HG02885 (cell line): ENCODE results near the gene FNDC10.

ENCODE experiments used
- ATAC-seq: cut with Tn5 transposase; IDR thresholded peaks from one replicate; pipeline ENCODE4 v1.9.1; 2021; ENCODE audit warnings: mild to moderate bottlenecking; ENCODE audit not compliant: unreplicated experiment, poor library complexity

The FNDC10 gene

DNA sequence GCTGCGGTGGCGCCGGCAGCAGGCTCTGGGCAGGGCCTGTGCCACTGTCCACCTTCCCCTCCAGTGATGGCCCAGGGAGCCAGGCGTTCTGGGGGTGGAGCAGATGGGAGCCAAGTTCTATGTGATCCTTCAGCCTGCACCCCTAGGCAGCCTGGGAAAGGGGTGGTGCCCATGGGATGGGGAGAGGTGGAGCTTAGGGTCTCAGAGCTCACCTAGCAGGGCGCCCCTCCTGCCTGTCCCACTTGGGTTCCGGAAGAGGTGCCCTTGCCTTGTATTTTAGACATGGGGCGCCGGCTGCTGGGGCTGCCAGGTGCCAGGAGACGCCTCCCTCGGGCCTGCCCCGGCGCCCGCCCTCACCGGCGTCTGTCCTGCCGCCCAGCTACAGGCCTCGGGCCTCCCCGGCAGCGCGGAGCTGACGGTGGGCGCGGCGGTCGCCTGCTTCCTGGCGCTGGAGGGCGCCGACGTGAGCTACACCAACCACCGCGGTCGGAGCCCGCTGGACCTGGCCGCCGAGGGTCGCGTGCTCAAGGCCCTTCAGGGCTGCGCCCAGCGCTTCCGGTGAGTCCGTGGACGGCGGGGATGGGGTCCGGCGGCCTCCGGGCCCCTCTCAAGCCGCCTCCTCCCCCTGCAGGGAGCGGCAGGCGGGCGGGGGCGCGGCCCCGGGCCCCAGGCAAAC lies 29.0 kb upstream of the FNDC10 start:
- ATAC-seq: no peak

DNA sequence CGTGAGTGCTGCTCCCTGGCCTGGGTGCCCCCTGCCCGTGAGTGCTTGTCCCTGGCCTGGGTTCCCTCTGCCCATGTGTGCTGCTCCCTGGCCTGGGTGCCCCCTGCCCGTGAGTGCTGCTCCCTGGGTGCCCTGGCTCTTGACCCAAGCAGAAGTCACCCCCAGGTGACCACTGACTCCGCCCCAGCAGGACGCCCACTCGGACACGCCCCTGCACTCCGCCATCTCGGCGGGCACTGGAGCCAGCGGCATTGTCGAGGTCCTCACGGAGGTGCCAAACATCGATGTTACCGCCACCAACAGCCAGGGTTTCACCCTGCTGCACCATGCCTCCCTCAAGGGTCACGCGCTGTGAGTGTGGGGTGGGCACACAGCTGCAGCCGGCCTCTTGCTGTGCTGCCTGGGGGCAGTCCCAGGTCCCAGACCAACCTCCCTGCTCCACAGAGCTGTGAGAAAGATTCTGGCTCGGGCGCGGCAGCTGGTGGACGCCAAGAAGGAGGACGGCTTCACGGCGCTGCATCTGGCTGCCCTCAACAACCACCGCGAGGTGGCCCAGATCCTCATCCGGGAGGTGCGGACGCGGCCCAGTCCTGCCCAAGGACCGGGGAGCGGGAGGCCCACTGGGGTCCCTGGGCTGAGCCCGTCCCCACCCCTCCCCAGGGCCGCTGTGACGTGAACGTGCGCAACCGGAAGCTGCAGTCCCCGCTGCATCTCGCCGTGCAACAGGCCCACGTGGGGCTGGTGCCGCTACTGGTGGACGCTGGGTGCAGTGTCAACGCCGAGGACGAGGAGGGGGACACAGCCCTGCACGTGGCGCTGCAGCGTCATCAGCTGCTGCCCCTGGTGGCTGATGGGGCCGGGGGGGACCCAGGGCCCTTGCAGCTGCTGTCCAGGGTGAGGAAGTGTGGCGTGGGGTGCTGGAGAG lies 28.2 kb upstream of the FNDC10 start:
- ATAC-seq: no peak

- ATAC-seq: no peak
These were observed 27.4 kb upstream of the FNDC10 start for GRCh38 chr1:1627261-1627828.

DNA sequence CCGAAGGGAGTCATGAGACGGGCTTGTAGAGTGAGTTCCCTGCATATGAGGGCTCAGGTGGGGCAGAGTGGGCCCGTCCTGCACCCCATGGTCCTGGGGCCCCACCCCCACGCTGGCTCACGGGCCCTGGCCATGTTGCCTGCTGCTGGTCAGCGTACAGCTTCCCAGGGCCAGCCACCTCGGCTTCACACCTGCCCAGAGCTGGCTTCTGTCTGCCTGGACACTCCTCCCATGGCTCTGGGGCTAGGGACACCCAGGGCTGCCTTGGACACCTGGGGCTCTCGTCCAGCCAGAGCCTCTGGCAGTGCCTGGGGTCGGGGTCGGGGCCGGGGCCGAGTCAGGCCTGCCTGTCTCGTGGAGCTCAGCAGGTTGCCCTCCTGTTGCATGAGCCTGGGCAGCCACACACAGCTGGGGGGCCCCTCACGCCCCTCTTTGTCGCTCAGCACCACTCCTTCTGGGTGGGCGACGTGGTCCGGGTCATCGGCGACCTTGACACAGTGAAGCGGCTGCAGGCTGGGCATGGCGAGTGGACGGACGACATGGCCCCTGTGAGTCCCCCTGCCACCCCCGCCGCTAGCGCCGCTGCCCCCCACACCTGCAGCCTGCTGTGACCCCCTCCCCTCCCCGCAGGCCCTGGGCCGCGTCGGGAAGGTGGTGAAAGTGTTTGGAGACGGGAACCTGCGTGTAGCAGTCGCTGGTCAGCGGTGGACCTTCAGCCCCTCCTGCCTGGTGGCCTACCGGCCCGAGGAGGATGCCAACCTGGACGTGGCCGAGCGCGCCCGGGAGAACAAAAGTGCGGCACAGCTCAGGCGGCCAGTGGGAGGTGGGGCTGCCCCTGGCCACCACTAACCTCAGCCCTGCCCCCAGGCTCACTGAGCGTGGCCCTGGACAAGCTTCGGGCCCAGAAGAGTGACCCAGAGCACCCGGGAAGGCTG lies 26.5 kb upstream of the FNDC10 start:
- no peak for ATAC-seq

DNA sequence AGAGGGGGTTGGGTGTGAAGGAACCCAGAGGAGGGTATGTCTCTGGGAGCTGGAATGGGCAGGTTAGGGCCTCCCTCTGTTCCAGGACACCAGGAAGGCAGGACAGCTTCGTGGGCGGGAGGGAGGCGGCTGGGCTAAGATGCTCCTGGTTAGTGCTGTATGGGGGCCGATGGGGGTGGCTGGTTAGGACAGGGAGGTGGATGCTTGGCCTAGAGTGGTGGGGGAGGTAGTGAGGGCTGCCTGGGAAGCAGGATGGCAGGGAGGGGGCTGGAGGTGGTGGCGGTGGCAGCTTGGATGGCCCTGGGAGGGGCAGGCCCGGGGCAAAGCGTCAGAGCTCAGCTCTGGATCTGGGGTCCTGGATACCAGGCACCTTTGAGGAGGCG lies 25.9 kb upstream of the FNDC10 start:
- no peak for ATAC-seq

DNA sequence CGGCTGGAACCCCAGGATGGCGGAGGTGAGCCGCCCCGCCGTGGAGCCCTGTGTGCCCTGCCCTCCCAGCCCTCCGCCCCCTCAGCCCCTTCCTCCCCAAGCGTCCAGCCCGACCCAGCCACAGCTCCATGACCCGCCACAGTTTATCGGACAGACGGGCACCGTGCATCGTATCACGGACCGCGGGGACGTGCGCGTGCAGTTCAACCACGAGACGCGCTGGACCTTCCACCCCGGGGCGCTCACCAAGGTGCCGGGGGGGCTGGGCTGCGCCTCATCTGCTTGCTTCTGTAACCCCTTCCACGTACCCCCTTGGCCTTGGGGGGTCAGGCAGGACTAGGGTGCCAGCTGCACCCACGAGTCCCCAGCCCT lies 25.5 kb upstream of the FNDC10 start:
- no peak for ATAC-seq

DNA sequence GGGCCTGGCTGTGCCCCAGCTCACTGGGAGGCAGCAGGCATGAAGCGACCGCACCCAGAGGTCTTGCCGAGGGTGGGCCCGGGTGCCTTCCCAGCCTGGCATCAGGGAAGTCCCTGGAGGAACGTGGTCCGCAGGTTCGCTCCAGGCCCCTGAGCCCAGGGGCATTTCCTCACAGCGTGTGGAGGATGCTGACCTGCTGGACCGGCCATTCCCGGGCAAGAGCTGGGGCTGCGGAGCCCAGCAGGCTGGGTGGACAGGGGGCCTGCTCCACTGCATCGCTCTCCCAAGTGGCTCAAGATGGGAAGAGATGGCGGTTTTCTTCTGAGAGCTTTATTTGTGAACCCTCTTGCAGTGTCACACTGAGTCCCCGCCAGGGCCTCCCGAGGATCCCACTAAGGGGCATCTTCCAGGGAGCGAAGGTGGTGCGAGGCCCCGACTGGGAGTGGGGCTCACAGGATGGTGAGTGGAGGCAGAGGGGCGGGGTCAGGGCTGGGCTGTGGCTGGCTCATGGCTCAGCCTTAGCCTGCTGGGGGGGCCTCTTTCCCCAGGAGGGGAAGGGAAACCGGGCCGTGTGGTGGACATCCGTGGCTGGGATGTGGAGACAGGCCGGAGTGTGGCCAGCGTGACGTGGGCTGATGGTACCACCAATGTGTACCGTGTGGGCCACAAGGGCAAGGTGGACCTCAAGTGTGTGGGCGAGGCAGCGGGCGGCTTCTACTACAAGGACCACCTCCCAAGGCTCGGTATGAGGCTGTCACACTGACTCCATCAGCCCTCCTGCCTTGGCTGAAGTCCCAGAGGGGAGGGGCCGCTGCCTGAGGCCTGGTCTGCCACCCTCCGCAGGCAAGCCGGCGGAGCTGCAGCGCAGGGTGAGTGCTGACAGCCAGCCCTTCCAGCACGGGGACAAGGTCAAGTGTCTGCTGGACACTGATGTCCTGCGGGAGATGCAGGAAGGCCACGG lies 24.8 kb upstream of the FNDC10 start:
- ATAC-seq: no peak

DNA sequence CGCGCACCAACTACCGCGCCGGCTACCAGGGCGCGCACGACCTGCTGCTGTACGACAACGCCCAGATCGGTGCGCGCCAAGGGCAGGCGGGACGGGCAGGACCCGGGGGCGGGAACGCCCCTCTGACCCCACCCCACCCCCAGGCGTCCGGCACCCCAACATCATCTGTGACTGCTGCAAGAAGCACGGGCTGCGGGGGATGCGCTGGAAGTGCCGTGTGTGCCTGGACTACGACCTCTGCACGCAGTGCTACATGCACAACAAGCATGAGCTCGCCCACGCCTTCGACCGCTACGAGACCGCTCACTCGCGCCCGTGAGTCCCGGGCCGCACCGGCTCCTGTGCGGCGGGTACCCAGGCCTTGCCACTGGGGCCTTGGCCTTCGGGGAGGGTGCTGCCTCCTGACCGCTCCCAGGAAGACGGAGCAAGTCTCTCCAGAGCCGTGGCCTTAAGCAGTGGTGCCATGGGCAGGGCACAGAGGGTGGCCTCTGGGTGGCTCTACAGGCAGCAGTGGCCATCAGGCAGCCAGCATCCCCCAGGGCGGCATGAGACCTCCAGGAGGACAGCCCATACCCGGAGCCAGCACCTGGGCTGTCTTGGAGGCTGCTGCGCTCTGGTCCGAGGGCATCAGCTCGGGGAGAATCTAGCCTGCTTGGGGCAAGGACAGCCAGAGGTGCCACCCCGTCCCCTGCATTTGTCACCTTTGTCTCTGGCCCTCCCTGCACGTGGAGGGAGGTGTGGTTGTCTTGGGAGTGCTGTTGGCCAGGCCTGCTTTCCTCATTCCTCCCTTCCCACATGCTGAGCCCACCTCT lies 23.9 kb upstream of the FNDC10 start:
- no peak for ATAC-seq

DNA sequence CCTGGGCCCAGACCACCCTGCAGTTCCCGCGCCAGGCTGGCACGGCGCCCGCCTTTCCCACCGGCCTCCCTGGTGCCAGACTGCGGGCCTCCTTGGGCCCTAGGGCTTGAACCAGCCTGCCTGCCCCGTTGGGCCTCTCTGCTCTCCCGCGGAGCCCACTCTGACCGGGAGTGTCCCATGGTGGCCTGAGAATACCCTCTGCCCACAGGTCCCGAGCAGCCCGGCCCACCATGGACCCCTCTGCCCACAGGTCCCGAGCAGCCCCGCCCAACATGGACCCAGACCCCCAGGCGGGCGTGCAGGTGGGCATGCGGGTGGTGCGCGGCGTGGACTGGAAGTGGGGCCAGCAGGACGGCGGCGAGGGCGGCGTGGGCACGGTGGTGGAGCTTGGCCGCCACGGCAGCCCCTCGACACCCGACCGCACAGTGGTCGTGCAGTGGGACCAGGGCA lies 23.3 kb upstream of the FNDC10 start:
- no peak for ATAC-seq

DNA sequence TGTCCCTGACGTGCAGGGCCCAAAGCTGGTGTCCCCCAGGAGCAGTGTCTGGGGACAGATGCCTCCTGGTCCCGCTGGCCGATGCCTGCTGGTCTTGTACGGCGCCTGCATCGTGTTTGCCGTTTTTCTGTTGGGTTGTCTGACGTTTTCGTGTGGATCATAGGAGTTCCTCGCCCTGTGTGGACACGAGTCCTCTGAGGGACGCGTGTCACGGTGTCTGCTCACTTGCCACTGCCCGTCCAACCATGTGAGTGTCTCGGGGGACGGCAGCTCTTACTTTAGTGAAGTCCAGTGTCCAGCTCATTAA lies 22.8 kb upstream of the FNDC10 start:
- no peak for ATAC-seq

DNA sequence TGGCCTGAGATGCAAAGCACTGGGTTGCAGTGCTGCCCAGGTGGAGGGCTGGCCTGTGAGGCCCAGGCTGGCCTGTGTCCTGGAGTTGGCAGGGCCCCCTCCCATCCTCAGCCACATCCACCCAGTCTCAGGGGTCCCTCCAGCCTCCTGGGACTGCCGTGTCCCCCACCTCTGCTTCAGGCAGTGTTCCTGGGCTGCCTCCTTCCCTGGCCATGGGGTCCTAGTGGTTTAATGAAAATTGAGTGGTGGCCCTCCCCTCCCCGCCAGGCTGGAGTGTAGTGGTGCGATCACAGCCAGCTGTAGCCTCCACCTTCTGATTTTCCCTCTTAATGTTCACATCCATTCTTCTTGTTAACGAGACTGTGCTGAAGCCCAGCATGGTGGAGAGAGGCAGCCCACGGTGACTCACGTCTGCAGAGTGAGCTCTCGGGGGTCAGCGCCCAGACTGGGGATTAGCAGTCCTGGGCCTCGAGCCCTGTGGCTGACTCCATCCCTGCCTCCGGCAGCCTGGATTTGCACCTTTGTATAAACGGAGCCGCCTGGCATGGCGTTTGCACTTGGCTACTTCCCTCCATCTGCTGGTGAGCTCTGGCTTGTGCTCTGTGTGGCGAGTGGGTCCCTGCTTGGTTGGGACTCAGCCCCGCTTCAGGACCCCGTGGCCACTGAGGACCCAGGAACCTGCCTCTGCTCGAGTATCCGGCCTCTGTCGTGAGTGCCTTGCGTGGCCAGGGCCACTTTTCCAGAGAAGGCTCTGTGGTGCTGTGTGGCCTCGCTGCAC lies 22.3 kb upstream of the FNDC10 start:
- no peak for ATAC-seq

- ATAC-seq: no peak
These were observed 21.5 kb upstream of the FNDC10 start for GRCh38 chr1:1621173-1622009.

GRCh38 chr1:1620433-1621139 lies 20.7 kb upstream of the FNDC10 start:
- ATAC-seq: no peak

- no peak for ATAC-seq
These were observed 20.0 kb upstream of the FNDC10 start for GRCh38 chr1:1619917-1620361.

- ATAC-seq: no peak
These were observed 18.6 kb upstream of the FNDC10 start for GRCh38 chr1:1618396-1619068.

- ATAC-seq: no peak
These were observed 18.0 kb upstream of the FNDC10 start for GRCh38 chr1:1617925-1618324.
